SK-N-SH (cell line): ENCODE data around the gene SSBP2. TPM values are rescaled to one million over a fixed set of nuclear protein-coding genes. Genes with fewer than 3 reads are reported as not detected.

Experiments
- CTCF ChIA-PET: fragments of 300-600, 350-600 bp; formaldehyde crosslinking; extraction: SDS; loops from one replicate; lab custom pipeline; 2021; lab: Yijun Ruan, JAX
- POLR2A ChIA-PET: fragments of 350-600 bp; sonication (Branson Sonifier 250); formaldehyde crosslinking; extraction: SDS; loops from one replicate; lab custom pipeline; 2020; ENCODE audit warnings: antibody characterized with exemption, inconsistent platforms; lab: Yijun Ruan, JAX
- DNase-seq: peaks from one replicate; pipeline ENCODE4 v3.0.0; 2012
- H2AFZ ChIP-seq: fragments of 200-600 bp; sonication (generic); 2 replicates; pipeline ENCODE4 v1.8.1; 2016; ENCODE audit warnings: antibody characterized with exemption, mild to moderate bottlenecking, low read depth
- H3F3A ChIP-seq: fragments of 200-600 bp; sonication (generic); replicated peaks from 2 replicates; pipeline ENCODE3; 2016; ENCODE audit warnings: antibody characterized with exemption, mild to moderate bottlenecking; ENCODE audit not compliant: insufficient read depth
- H3K27ac ChIP-seq, 2 experiments: fragments of 200-500 bp in 1 of 2; fragments of 200-600 bp in 1 of 2; sonication (Bioruptor generic) in 1 of 2; sonication (generic), shearing (Covaris generic) in 1 of 2; 2 replicates each; pipeline versions ENCODE4 v1.5.1 to v1.6.1; 2014 to 2016; ENCODE audit warnings: low read depth in 2 of 2, inconsistent platforms in 1 of 2, low read length in 1 of 2, mild to moderate bottlenecking in 1 of 2, mixed read lengths in 1 of 2
- H3K27me3 ChIP-seq: fragments of 200-600 bp; sonication (generic), shearing (Covaris generic); 2 replicates; pipeline ENCODE4 v1.6.1; 2016; ENCODE audit warnings: mixed run types; ENCODE audit not compliant: insufficient read depth
- H3K36me3 ChIP-seq, 2 experiments: fragments of 200-500 bp in 1 of 2; fragments of 200-600 bp in 1 of 2; sonication (Bioruptor generic) in 1 of 2; sonication (generic) in 1 of 2; replicated peaks in 1 of 2; 2 replicates each; pipeline versions ENCODE3 to v1.5.1; 2014 to 2016; ENCODE audit warnings: low read length in 1 of 2, mild to moderate bottlenecking in 1 of 2; ENCODE audit not compliant: insufficient read depth in 2 of 2, control insufficient read depth in 1 of 2
- H3K4me1 ChIP-seq, 2 experiments: fragments of 200-500 bp in 1 of 2; fragments of 200-600 bp in 1 of 2; sonication (Bioruptor generic) in 1 of 2; sonication (generic), shearing (Covaris generic) in 1 of 2; 2 replicates each; pipeline versions ENCODE4 v1.5.1 to v1.6.1; 2014 to 2016; ENCODE audit warnings: low read depth in 1 of 2, low read length in 1 of 2, mixed run types in 1 of 2; ENCODE audit not compliant: insufficient read depth in 2 of 2, control insufficient read depth in 1 of 2
- H3K4me2 ChIP-seq: fragments of 200-600 bp; sonication (generic), shearing (Covaris generic); 2 replicates; pipeline ENCODE4 v1.6.1; 2017; ENCODE audit warnings: mixed run types
- H3K4me3 ChIP-seq, 2 experiments: fragments of 200-500 bp in 1 of 2; fragments of 200-600 bp in 1 of 2; sonication (Bioruptor generic) in 1 of 2; sonication (generic), shearing (Covaris generic) in 1 of 2; 2 replicates each; pipeline versions ENCODE4 v1.5.1 to v1.8.1; 2014 to 2016; ENCODE audit warnings: low read depth in 2 of 2, inconsistent platforms in 1 of 2, low read length in 1 of 2, mild to moderate bottlenecking in 1 of 2, mixed read lengths in 1 of 2, moderate library complexity in 1 of 2
- H3K79me2 ChIP-seq: fragments of 200-600 bp; sonication (generic); 2 replicates; pipeline ENCODE4 v1.8.1; 2017; ENCODE audit warnings: mild to moderate bottlenecking; ENCODE audit not compliant: insufficient read depth
- H3K9ac ChIP-seq: fragments of 200-600 bp; sonication (generic); 2 replicates; pipeline ENCODE4 v1.6.1; 2017; ENCODE audit warnings: mixed run types
- H3K9me2 ChIP-seq: fragments of 200-600 bp; sonication (generic); 2 replicates; pipeline ENCODE4 v1.6.1; 2017; ENCODE audit warnings: mixed run types
- H3K9me3 ChIP-seq: fragments of 200-600 bp; sonication (generic); 2 replicates; pipeline ENCODE4 v1.6.1; 2017; ENCODE audit warnings: mixed run types, mild to moderate bottlenecking, moderate library complexity
- H4K20me1 ChIP-seq: fragments of 200-600 bp; sonication (generic); 2 replicates; pipeline ENCODE4 v1.6.1; 2017; ENCODE audit warnings: mild to moderate bottlenecking, mixed run types; ENCODE audit not compliant: insufficient read depth
- CTCF ChIP-seq: fragments of 200-600 bp; sonication (generic); IDR thresholded peaks from 2 replicates; pipeline ENCODE4 v1.6.1; 2017; ENCODE audit warnings: antibody characterized with exemption, mild to moderate bottlenecking, moderate library complexity
- ELF1 ChIP-seq: IDR thresholded peaks from 2 replicates; pipeline ENCODE4 v1.4.0; 2012
- EP300 ChIP-seq, 2 experiments: IDR thresholded peaks; 2 replicates each; pipeline versions ENCODE4 v1.4.0 to v1.6.1; 2012; ENCODE audit warnings: borderline replicate concordance in 1 of 2, low read depth in 1 of 2, low read length in 1 of 2
- FOXJ3 ChIP-seq: sonication (generic); formaldehyde crosslinking; IDR thresholded peaks from 2 replicates; pipeline ENCODE4 v1.5.1; 2020; ENCODE audit warnings: mild to moderate bottlenecking, missing genetic modification reagents
- FOXM1 ChIP-seq: IDR thresholded peaks from 2 replicates; pipeline ENCODE4 v1.4.0; 2012; ENCODE audit warnings: low read depth, mild to moderate bottlenecking
- JUND ChIP-seq: IDR thresholded peaks from 2 replicates; pipeline ENCODE4 v1.4.0; 2012
- MAX ChIP-seq: IDR thresholded peaks from 2 replicates; pipeline ENCODE4 v1.4.0; 2012; ENCODE audit warnings: low read depth
- MEF2A ChIP-seq: IDR thresholded peaks from 2 replicates; pipeline ENCODE4 v1.4.0; 2012; ENCODE audit warnings: low read depth, borderline replicate concordance
- MXI1 ChIP-seq: IDR thresholded peaks from 2 replicates; pipeline ENCODE4 v1.6.1; 2012; ENCODE audit warnings: mild to moderate bottlenecking, low read depth, low read length, improper control_type of control experiment
- NFIC ChIP-seq: IDR thresholded peaks from 2 replicates; pipeline ENCODE4 v1.4.0; 2012; ENCODE audit warnings: borderline replicate concordance
- NRF1 ChIP-seq: IDR thresholded peaks from 2 replicates; pipeline ENCODE4 v1.6.1; 2012; ENCODE audit warnings: low read depth, mild to moderate bottlenecking, low read length
- PBX3 ChIP-seq: IDR thresholded peaks from 2 replicates; pipeline ENCODE4; 2012
- POLR2AphosphoS5 ChIP-seq: IDR thresholded peaks from 2 replicates; pipeline ENCODE4 v1.6.1; 2012; ENCODE audit warnings: low read depth, low read length
- RAD21 ChIP-seq: IDR thresholded peaks from 2 replicates; pipeline ENCODE4 v1.6.1; 2012; ENCODE audit warnings: mild to moderate bottlenecking, low read length
- RCOR1 ChIP-seq: fragments of 150-350 bp; IDR thresholded peaks from 2 replicates; pipeline ENCODE4 v1.6.1; 2017; ENCODE audit warnings: antibody characterized with exemption, low read length
- RFX5 ChIP-seq: IDR thresholded peaks from 2 replicates; pipeline ENCODE4 v1.6.1; 2012; ENCODE audit warnings: mild to moderate bottlenecking, improper control_type of control experiment, low read length
- RXRA ChIP-seq: IDR thresholded peaks from 2 replicates; pipeline ENCODE4 v1.4.0; 2012; ENCODE audit warnings: low read depth, mild to moderate bottlenecking, borderline replicate concordance
- SIN3A ChIP-seq: IDR thresholded peaks from 2 replicates; pipeline ENCODE4 v1.6.1; 2012; ENCODE audit warnings: low read depth, mild to moderate bottlenecking, low read length, moderate library complexity, borderline replicate concordance
- SMC3 ChIP-seq: IDR thresholded peaks from 2 replicates; pipeline ENCODE4 v1.6.1; 2012; ENCODE audit warnings: low read depth, low read length, improper control_type of control experiment
- TCF12 ChIP-seq: IDR thresholded peaks from 2 replicates; pipeline ENCODE4 v1.4.0; 2012
- TEAD4 ChIP-seq: IDR thresholded peaks from 2 replicates; pipeline ENCODE4 v1.4.0; 2012; ENCODE audit warnings: mild to moderate bottlenecking, borderline replicate concordance; ENCODE audit not compliant: insufficient read depth
- USF1 ChIP-seq: IDR thresholded peaks from 2 replicates; pipeline ENCODE4 v1.4.0; 2012; ENCODE audit warnings: low read depth, borderline replicate concordance
- USF2 ChIP-seq: fragments of 150-350 bp; IDR thresholded peaks from 2 replicates; pipeline ENCODE4 v1.6.1; 2017; ENCODE audit warnings: antibody characterized with exemption, low read length, low read depth, borderline replicate concordance
- WGBS: methylation state at CpG from one replicate; pipeline ENCODE4 v1.1.6; 2017; ENCODE audit warnings: low lambda C conversion rate; 5-methylcytosine and 5-hydroxymethylcytosine counted together
- polyA plus RNA-seq, 3 experiments: library from polyadenylated mRNA; depleted of rRNA; stranded (reverse); fragments of >200 nt; gene quantifications; 2 replicates each; pipeline ENCODE4 v1.2.3, GENCODE V29; 2012

SSBP2 gene
- polyA plus RNA-seq, 1 of the 3 experiments (the other 2 are of a cell fraction) = 35.3 TPM

- DNase-seq = no peak
- no peaks in the 10 kb centered on the region for H3K9me2 ChIP-seq
- no peak for TF ChIP-seq TCF12
- no peak for TF ChIP-seq FOXM1
- no peak for TF ChIP-seq MXI1
- TF ChIP-seq EP300 (IDR thresholded peaks at IDR 0.05; ENCODE audit: borderline replicate concordance in 1 of 2, low read depth in 1 of 2, low read length in 1 of 2) = no peak
- TF ChIP-seq MEF2A = no peak
- TF ChIP-seq RFX5 = no peak
- TF ChIP-seq NFIC = no peak
- no peak for TF ChIP-seq MAX
- no peak for TF ChIP-seq PBX3
- no peak for TF ChIP-seq FOXJ3 (CRISPR knock-in tag)
- TF ChIP-seq ELF1 = no peak
- TF ChIP-seq RXRA = no peak
- no peak for TF ChIP-seq RAD21
- TF ChIP-seq NRF1 = no peak
- TF ChIP-seq USF2 = no peak
- TF ChIP-seq RCOR1 = no peak
- no peak for TF ChIP-seq SMC3
- TF ChIP-seq TEAD4 = no peak
- TF ChIP-seq POLR2AphosphoS5 = no peak
- TF ChIP-seq SIN3A = no peak
- H3K4me1 ChIP-seq = no peaks in the 10 kb centered on the region
- POLR2A ChIA-PET = no interaction called here
- H3F3A ChIP-seq = peaks cover 4% of the 10 kb centered on the region
- WGBS = 92% methylated on average over 6 of the region's 6 CpGs
- CTCF ChIA-PET = no interaction called here
- no peaks in the 10 kb centered on the region; the same call in 1 of the 2 replicates for H3K9me3 ChIP-seq
- no peaks in the 10 kb centered on the region for H4K20me1 ChIP-seq
- H3K79me2 ChIP-seq = no peaks in the 10 kb centered on the region
- no peak overlapping the region for H3K4me3 ChIP-seq
- no peak overlapping the region for H3K27ac ChIP-seq
- no peak overlapping the region for H3K9ac ChIP-seq
- H2AFZ ChIP-seq = no peak overlapping the region
- H3K36me3 ChIP-seq = peaks cover 0 to 8% of the 10 kb centered on the region in 2 experiments
- no peaks in the 10 kb centered on the region for H3K27me3 ChIP-seq
- H3K4me2 ChIP-seq = no peak overlapping the region
Measured at GRCh38 chr5:81435023-81435422, 315.9 kb downstream of the SSBP2 start.

GRCh38 chr5:81429985-81430384, 320.9 kb downstream of the SSBP2 start:
- Histone ChIP-seq H3K9me3 (no peaks in the 10 kb centered on the region), H3K4me2 (no peak overlapping the region), H3K36me3 (no peaks in the 10 kb centered on the region), H3K27ac (peak overlapping the region in 1 of 2 experiments; percentile 57; a peak in 1 of 4 replicates), H3F3A (peaks cover 15% of the 10 kb centered on the region), H3K4me3 (no peak overlapping the region), H3K9me2 (no peaks in the 10 kb centered on the region), H3K4me1 (peaks cover 2 to 17% of the 10 kb centered on the region in 2 experiments), H3K9ac (no peak overlapping the region), H2AFZ (no peak overlapping the region), H3K27me3 (no peaks in the 10 kb centered on the region), H4K20me1 (no peaks in the 10 kb centered on the region), H3K79me2 (no peaks in the 10 kb centered on the region)
- DNase-seq = no peak
- POLR2A ChIA-PET = no interaction called here
- CTCF ChIA-PET = interaction anchor here (0.7 to 1.4 kb wide), 4 partner anchors 10 to 795 kb away, joined by 3 to 5 read pairs (median 3); no protein-coding TSS in a partner anchor
- TF ChIP-seq ELF1 (no peak), PBX3 (no peak), FOXM1 (no peak), JUND (no peak), CTCF (no peak), USF1 (no peak), FOXJ3 (CRISPR knock-in tag) (no peak), RFX5 (no peak), MAX (no peak), NRF1 (no peak), TEAD4 (no peak)
